Tibial nerve (tissue), 4 donors: ENCODE results near the gene MPC2.

ENCODE experiments used
- CTCF ChIP-seq, 5 experiments: fragments of 200-600 bp in 3 of 5; fragments of 450-650 bp in 2 of 5; sonication (generic) in 3 of 5; IDR thresholded peaks; one replicate each; pipeline ENCODE4 v1.5.1; 2016 to 2019; ENCODE audit warnings: antibody characterized with exemption in 5 of 5, mild to moderate bottlenecking in 3 of 5, moderate library complexity in 2 of 5
- EP300 ChIP-seq, 2 donors: sonication (generic); formaldehyde crosslinking; IDR thresholded peaks; one replicate each; pipeline ENCODE4 v1.6.1; 2017; ENCODE audit warnings: antibody characterized with exemption in 2 of 2, mild to moderate bottlenecking in 1 of 2
- POLR2A ChIP-seq, 2 donors: fragments of 450-650 bp; IDR thresholded peaks; one replicate each; pipeline ENCODE4 v1.6.1; 2017; ENCODE audit warnings: antibody characterized with exemption in 2 of 2, mild to moderate bottlenecking in 2 of 2, moderate library complexity in 2 of 2

GRCh38 chr1:167926486-167926997 lies 10.3 kb downstream of the MPC2 start:
- TF ChIP-seq POLR2A (IDR thresholded peaks at IDR 0.05) (no peak), CTCF (IDR thresholded peaks at IDR 0.05) (no peak), EP300 (IDR thresholded peaks at IDR 0.05) (no peak)
